Smooth muscle cell (in vitro differentiated cells): Measurements from ENCODE around the gene PTPRO. TPM values are rescaled to one million over a fixed set of nuclear protein-coding genes. Genes with fewer than 3 reads are reported as not detected.

Source experiments
- DNase-seq: peaks from one replicate; lab custom pipeline; 2025; ENCODE audit not compliant: unreplicated experiment; lab: John Stamatoyannopoulos, UW
- H2AFZ ChIP-seq: fragments of 200-600 bp; sonication (generic); 2 replicates; pipeline ENCODE4 v1.6.0; 2016; ENCODE audit warnings: antibody characterized with exemption, low read depth, mild to moderate bottlenecking
- H3F3A ChIP-seq: fragments of 200-600 bp; sonication (generic); 2 replicates; pipeline ENCODE4 v1.6.0; 2017; ENCODE audit warnings: antibody characterized with exemption, low read depth
- H3K27ac ChIP-seq: fragments of 200-600 bp; sonication (generic); 2 replicates; pipeline ENCODE4 v1.5.1; 2016; ENCODE audit warnings: low read depth, mild to moderate bottlenecking
- H3K27me3 ChIP-seq: fragments of 200-600 bp; sonication (generic); 2 replicates; pipeline ENCODE4 v1.6.1; 2016; ENCODE audit warnings: low read depth, mild to moderate bottlenecking
- H3K36me3 ChIP-seq: fragments of 200-600 bp; sonication (generic); 2 replicates; pipeline ENCODE4 v1.5.1; 2016; ENCODE audit warnings: low read depth
- H3K4me1 ChIP-seq: fragments of 200-600 bp; sonication (generic); 2 replicates; pipeline ENCODE4 v1.5.1; 2016; ENCODE audit warnings: low read depth
- H3K4me2 ChIP-seq: fragments of 200-600 bp; sonication (generic); 2 replicates; pipeline ENCODE4 v1.6.0; 2016; ENCODE audit warnings: mild to moderate bottlenecking
- H3K4me3 ChIP-seq: fragments of 200-600 bp; sonication (generic); 2 replicates; pipeline ENCODE4 v1.5.1; 2016; ENCODE audit warnings: mild to moderate bottlenecking
- H3K79me2 ChIP-seq: fragments of 200-600 bp; sonication (generic); 2 replicates; pipeline ENCODE4 v1.6.0; 2016; ENCODE audit warnings: low read depth, mild to moderate bottlenecking
- H3K9ac ChIP-seq: fragments of 200-600 bp; sonication (generic); 2 replicates; pipeline ENCODE4 v1.6.0; 2016; ENCODE audit warnings: low read depth
- H3K9me3 ChIP-seq: fragments of 200-600 bp; sonication (generic); replicated peaks from 2 replicates; pipeline ENCODE4 v1.5.1; 2016; ENCODE audit warnings: low read depth
- H4K20me1 ChIP-seq: fragments of 200-600 bp; sonication (generic); 2 replicates; pipeline ENCODE4 v1.6.0; 2016; ENCODE audit warnings: low read depth
- WGBS: methylation state at CpG from one replicate; pipeline ENCODE4 v1.1.7; 2016; ENCODE audit warnings: low lambda C conversion rate; 5-methylcytosine and 5-hydroxymethylcytosine counted together
- polyA plus RNA-seq: library from polyadenylated mRNA; unstranded; fragments of >200 nt; fragmentation: Nextera tagmentation; extraction: Ambion mirVana; gene quantifications from 2 replicates; pipeline ENCODE4 v1.2.1, GENCODE V29; 2016
- total RNA-seq: library from RNA; depleted of rRNA; stranded (reverse); fragments of >200 nt; gene quantifications from 2 replicates; pipeline ENCODE4 v1.2.3, GENCODE V29; 2014
- TF ChIP-seq, protein P1 (sequence below): fragments of 200-600 bp; sonication (generic); IDR thresholded peaks from 2 replicates; pipeline ENCODE4 v1.5.1; 2017; ENCODE audit warnings: borderline replicate concordance, mild to moderate bottlenecking, antibody characterized with exemption; ENCODE audit not compliant: insufficient read depth, poor library complexity, severe bottlenecking

The PTPRO gene
- total and polyA plus RNA-seq, 2 experiments from 2014 or later = not detected

DNA sequence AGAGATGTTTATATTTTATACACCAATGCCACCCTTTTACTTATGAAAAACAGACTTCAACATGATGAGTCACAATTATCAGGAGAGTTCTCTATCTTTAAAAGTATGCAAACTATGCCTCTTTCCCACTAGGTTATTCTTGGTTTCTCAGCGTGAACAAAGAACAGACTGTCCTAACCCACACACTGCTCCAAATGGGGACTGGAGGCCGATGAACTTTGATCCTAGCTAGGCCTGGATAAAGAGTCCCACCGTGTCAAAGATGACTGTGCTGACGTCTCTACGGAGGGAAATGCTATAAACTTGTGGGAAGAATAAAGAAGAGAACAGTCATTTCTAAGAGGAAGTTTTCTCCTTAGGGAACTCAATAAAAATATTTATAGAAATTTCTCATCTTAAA, 306.8 kb downstream of the PTPRO start:
- Histone ChIP-seq H3K4me1 (peaks cover 33% of the 10 kb centered on the region), H3K4me2 (peak overlapping the region; percentile 74), H3K27me3 (no peaks in the 10 kb centered on the region), H2AFZ (no peak overlapping the region), H4K20me1 (no peaks in the 10 kb centered on the region), H3K9me3 (no peaks in the 10 kb centered on the region), H3K27ac (peak overlapping the region; percentile 95), H3K9ac (peak overlapping the region; percentile 59), H3F3A (peaks cover 16% of the 10 kb centered on the region), H3K36me3 (no peaks in the 10 kb centered on the region), H3K79me2 (no peaks in the 10 kb centered on the region), H3K4me3 (peak overlapping the region; percentile 1)
- DNase-seq = no peak
- WGBS = 2% methylated on average over 5 of the region's 5 CpGs
- TF ChIP-seq, protein P1, sequence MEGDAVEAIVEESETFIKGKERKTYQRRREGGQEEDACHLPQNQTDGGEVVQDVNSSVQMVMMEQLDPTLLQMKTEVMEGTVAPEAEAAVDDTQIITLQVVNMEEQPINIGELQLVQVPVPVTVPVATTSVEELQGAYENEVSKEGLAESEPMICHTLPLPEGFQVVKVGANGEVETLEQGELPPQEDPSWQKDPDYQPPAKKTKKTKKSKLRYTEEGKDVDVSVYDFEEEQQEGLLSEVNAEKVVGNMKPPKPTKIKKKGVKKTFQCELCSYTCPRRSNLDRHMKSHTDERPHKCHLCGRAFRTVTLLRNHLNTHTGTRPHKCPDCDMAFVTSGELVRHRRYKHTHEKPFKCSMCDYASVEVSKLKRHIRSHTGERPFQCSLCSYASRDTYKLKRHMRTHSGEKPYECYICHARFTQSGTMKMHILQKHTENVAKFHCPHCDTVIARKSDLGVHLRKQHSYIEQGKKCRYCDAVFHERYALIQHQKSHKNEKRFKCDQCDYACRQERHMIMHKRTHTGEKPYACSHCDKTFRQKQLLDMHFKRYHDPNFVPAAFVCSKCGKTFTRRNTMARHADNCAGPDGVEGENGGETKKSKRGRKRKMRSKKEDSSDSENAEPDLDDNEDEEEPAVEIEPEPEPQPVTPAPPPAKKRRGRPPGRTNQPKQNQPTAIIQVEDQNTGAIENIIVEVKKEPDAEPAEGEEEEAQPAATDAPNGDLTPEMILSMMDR = no peak

DNA sequence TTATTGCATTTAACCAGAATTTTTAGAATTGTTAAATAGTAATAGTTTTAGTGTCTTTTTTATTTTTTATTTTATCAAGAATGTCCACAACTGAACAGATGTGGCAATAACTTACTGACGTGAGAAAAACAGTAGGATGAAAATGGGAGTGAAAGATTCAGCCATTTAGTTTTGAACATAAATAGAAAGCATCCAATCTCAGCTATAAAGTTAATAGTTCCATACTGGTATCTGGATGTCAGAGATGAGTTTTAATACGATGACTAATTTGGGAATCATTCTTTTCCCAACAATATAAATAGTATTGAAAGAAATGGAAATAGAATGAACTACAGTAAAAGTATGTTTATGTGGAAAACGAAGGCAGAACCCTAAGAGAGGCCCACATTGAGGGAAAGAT, 307.5 kb downstream of the PTPRO start:
- H3K9me3 ChIP-seq = no peaks in the 10 kb centered on the region
- 28% methylated on average over 3 of the region's 3 CpGs for WGBS
- TF ChIP-seq, protein P1 = no peak
- peak overlapping the region; percentile 59 for H3K9ac ChIP-seq
- DNase-seq = no peak
- no peaks in the 10 kb centered on the region for H4K20me1 ChIP-seq
- H3K4me1 ChIP-seq = peaks cover 34% of the 10 kb centered on the region
- no peaks in the 10 kb centered on the region for H3K27me3 ChIP-seq
- peak overlapping the region; percentile 95 for H3K27ac ChIP-seq
- H3F3A ChIP-seq = peaks cover 16% of the 10 kb centered on the region
- H3K79me2 ChIP-seq = no peaks in the 10 kb centered on the region
- H3K4me2 ChIP-seq = peak overlapping the region; percentile 74
- H3K4me3 ChIP-seq = peak overlapping the region; percentile 1
- H3K36me3 ChIP-seq = no peaks in the 10 kb centered on the region
- no peak overlapping the region for H2AFZ ChIP-seq

DNA sequence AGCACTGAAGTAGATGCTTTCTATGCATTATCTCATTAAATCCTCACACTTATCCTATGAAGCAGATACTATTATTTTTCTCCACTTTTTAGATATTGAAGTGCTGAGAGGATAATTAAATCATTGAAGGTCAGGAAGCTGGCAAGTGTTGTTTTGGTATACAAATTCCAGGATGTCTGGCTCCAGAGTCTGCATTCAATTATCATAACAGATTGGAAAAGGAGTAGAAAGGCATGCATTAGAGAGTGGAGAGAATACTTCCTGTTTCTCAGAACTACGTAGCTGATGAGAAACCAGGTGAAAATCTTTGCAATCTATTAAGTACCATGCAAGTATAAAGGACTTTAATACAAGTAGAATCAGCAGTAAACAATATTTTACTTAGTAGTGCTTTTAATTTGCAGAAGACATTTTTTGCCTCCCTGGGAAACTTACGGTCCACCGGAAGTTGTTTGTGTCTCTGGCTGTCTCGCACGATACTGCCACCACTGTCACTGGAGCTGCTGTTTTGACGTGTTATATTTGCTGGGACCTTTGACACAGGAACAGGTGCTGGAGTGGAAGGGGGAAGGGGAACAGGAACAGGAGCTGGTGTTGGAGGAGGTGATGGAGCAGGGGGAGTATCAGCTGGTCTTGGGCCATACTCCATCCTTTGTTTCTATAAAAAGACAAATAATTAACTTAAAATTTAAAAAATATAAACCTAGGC, 308.9 kb downstream of the PTPRO start:
- Histone ChIP-seq H3K79me2 (no peaks in the 10 kb centered on the region), H3K36me3 (no peaks in the 10 kb centered on the region), H3K27me3 (no peaks in the 10 kb centered on the region), H3K27ac (peak overlapping the region; percentile 95), H3K4me1 (peaks cover 37% of the 10 kb centered on the region), H2AFZ (no peak overlapping the region), H3F3A (peaks cover 16% of the 10 kb centered on the region), H3K9me3 (no peaks in the 10 kb centered on the region), H3K4me2 (no peak overlapping the region), H3K4me3 (no peak overlapping the region), H3K9ac (no peak overlapping the region), H4K20me1 (no peaks in the 10 kb centered on the region)
- TF ChIP-seq, protein P1 = no peak
- WGBS = 79% methylated on average over 6 of the region's 6 CpGs
- DNase-seq = no peak

DNA sequence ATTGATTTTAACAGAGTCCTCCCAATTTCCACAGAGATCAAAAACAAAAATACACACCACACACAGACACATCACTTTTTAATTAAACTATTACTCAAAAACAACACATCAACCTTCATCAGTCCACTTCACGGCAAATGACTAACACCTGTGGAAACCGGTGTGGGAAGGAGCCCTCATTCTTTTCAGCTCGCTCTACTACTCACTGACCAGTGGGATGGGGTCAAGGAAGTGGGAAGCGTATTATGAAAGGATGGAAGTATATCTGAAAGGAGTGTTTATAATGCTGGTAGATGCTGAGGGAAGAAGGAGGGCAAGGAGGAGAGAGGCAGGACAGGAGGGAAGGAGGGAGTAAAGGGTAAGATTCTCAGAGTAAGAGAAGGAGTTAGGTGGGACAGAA, 310.4 kb downstream of the PTPRO start:
- peaks cover 51% of the 10 kb centered on the region for H3K4me1 ChIP-seq
- H3K36me3 ChIP-seq = no peaks in the 10 kb centered on the region
- WGBS = 79% methylated on average over 4 of the region's 4 CpGs
- H3K4me3 ChIP-seq = no peak overlapping the region
- H3K4me2 ChIP-seq = peak overlapping the region; percentile 63
- TF ChIP-seq, protein P1 = no peak
- no peak for DNase-seq
- H3K79me2 ChIP-seq = no peaks in the 10 kb centered on the region
- H3K27me3 ChIP-seq = no peaks in the 10 kb centered on the region
- no peaks in the 10 kb centered on the region for H4K20me1 ChIP-seq
- H3K9ac ChIP-seq = no peak overlapping the region
- no peaks in the 10 kb centered on the region for H3K9me3 ChIP-seq
- H3F3A ChIP-seq = peaks cover 16% of the 10 kb centered on the region
- no peak overlapping the region for H2AFZ ChIP-seq
- H3K27ac ChIP-seq = no peak overlapping the region
